PC-3 (cell line): ENCODE results near the gene MPI.

ENCODE experiments used
- EZH2 ChIP-seq: fragments of 300-600 bp; sonication (generic); IDR thresholded peaks from one replicate; pipeline ENCODE4 v1.6.1; 2017; ENCODE audit warnings: antibody characterized with exemption, mild to moderate bottlenecking, low read length; ENCODE audit not compliant: unreplicated experiment
- EZH2phosphoT487 ChIP-seq: fragments of 300-600 bp; sonication (generic); IDR thresholded peaks from 2 replicates; pipeline ENCODE4 v1.6.1; 2018; ENCODE audit warnings: mild to moderate bottlenecking, antibody characterized with exemption, low read length, borderline replicate concordance
- TF ChIP-seq, protein P1 (sequence below): fragments of 300-600 bp; sonication (generic); conservative IDR thresholded peaks from 2 replicates; pipeline ENCODE4 v1.5.1; 2017; ENCODE audit warnings: antibody characterized with exemption, low read depth, mild to moderate bottlenecking, low read length

DNA sequence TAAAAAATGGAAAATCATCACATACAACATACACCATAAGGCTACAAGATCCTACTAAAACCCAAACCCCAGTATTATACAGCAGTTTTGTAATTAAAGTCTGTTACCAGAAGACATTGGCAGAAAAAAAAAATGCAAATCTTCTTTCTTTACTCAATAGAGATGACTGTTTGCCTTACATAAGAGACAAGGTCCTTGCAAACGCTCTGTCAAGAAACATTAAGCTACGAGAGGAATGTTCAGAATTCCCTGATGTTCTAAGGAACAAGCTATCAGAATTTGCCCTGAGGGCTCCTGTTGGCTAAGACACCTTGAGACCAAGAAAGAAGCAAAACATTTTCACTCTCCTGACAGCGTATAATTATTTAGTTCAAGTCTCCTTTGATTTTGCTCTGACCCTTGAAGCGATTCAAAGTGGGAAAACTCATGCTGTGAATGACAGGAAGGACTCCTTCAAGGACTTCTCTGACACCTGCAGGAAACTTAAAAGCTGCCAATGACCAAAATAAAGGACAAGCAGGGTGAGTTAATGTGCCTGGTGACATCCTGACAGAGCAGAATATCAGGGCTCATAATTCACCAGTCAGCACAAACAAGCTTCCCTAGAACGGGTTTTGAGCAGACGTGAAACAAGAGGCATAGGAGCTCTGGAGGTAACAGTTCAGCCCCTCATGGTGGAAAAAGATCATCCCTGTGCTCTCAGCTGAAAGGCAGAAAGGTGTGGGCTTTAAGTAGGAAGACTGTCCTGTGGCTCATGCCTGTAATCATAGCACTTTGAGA, 19.2 kb upstream of the MPI start:
- no peak for TF ChIP-seq EZH2
- TF ChIP-seq, protein P1, sequence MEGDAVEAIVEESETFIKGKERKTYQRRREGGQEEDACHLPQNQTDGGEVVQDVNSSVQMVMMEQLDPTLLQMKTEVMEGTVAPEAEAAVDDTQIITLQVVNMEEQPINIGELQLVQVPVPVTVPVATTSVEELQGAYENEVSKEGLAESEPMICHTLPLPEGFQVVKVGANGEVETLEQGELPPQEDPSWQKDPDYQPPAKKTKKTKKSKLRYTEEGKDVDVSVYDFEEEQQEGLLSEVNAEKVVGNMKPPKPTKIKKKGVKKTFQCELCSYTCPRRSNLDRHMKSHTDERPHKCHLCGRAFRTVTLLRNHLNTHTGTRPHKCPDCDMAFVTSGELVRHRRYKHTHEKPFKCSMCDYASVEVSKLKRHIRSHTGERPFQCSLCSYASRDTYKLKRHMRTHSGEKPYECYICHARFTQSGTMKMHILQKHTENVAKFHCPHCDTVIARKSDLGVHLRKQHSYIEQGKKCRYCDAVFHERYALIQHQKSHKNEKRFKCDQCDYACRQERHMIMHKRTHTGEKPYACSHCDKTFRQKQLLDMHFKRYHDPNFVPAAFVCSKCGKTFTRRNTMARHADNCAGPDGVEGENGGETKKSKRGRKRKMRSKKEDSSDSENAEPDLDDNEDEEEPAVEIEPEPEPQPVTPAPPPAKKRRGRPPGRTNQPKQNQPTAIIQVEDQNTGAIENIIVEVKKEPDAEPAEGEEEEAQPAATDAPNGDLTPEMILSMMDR, result no peak
- no peak for TF ChIP-seq EZH2phosphoT487
